Stimulated activated CD8-positive, alpha-beta memory T cell treated with anti-CD3 and anti-CD28 coated beads, Interleukin-4, amount 100 ng/mL, for 24 hours (primary cell): Measurements from ENCODE around the gene ZNF575.
A peak's percentile ranks its signal among the peaks of the same experiment; 100 is the strongest.

Experiments used
- DNase-seq: peaks from one replicate; pipeline ENCODE4 v3.0.0-alpha.2; 2020; ENCODE audit warnings: low read depth

ZNF575 gene

DNA sequence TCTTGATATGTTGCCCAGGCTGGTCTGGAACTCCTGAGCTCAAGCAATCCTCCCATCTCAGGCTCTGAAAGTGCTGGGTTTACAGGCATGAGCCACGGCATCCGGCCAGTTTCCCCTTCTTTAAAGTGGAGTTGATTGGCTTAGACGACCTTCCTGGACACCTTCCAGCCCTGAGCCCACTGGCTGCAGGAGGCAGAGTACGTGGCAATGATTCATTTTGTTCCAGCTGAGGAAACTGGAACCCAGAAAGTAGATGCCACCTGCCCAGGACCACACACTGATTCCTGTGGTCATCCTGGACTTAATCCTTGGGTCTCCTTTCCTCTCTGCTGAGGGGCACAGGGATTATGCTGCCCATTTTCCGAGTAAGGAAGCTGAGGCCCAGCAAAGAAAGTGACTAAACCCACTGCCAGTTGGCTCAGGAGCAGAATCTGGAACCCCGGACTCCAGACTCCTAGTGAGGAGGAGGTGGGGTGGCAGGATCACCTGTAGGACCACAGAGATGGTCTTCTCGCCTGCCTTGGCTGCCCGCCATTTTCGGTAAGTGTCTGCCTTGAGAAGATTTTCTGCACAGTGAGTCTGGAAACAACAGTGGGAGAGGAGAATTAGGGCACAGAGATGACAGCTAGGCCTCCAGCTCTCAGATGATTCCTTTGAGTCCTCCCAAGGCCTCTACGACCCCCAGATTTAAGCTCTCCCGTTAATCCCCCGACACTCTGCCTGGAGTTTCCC is 41.6 kb downstream of the ZNF575 start:
- DNase-seq = no peak

DNA sequence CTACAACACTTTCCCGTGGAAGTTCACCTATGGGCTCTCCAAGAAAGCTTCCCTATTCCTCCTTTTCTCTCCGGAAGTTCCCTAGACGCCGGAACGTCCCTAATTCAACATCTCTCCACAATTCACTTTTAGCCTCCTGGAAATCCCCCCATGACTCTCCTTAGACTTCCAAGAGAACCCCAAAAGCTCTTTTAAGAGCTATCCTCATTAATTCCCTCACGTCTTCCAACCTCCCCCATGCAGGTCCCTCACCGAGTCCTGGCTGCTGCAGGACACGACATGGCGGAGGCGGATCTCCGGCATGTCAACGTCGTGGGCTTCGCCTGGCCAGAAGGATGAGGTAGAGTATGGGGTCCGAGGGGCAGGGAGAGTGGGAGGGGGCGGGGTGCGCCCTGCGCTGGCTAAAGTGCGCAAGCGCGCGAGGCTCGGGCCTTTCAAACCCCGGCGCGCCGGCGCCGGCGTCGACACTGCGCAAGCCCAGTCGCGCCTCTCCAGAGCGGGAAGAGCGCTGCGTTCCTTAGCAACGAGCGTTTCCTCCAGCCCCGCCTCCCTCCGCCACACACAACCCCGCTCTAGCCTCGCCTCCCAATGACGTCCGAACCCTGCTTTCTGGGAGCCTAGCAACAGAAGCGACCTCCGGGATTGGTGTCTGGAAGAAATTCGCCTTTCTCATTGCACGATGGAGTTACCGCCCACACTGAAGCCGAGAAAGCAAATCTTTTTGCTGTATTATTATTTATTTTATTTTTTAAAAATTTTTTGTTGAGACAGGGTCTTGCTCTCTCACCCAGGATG is 42.4 kb downstream of the ZNF575 start, which contains the start of the genes PINLYP and XRCC1:
TSS of gene PINLYP (plus strand) at position 646 of the 795 bp plus-strand sequence. CDS start 1,391 bp downstream, outside the sequence.
TSS of gene XRCC1 (minus strand) at position 372 of the 795 bp plus-strand sequence. CDS start at position 303, 69 bp downstream.
- peak; percentile 94 for DNase-seq

DNA sequence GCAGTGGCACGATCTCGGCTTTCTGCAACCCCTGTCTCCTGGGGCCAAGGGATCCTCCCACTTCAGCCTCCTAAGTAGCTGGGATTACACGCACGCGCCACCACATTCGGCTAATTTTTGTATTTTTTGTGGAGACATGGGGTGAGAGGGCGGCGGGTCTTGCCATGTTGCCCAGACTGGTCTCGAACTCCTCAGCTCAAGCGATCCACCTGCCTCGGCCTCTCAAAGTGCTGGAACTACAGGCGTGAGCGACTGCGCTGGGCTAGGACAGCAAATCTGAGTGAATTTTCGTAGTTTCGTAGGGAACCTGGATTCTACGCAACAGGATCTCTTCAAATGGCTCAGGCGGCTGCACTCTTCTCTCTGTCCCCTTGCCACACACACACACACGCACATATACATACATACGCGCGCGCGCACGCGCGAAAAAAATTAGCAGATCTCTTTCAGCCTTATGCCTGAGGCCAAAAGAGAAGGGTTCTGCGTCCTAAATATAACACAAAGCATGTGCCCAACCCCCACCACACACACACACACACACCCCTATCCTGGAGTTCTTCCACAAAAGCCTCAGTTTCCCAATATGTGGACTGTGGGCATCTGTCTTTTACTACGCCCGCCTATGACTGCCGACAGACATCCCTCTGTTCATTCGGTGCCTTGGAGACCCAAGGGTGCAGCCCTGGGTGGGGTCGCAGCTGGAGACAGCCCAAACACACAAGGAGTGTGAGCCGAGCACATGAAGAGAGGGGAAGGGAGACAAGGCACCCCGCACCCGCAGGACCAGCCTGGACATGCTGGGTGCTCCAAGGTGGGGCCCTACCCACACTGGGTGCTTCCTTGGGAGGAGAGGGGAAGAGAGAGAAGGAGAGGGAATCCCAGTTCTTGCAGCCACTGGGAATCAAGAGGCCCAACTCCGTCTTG is 43.2 kb downstream of the ZNF575 start:
- no peak for DNase-seq

DNA sequence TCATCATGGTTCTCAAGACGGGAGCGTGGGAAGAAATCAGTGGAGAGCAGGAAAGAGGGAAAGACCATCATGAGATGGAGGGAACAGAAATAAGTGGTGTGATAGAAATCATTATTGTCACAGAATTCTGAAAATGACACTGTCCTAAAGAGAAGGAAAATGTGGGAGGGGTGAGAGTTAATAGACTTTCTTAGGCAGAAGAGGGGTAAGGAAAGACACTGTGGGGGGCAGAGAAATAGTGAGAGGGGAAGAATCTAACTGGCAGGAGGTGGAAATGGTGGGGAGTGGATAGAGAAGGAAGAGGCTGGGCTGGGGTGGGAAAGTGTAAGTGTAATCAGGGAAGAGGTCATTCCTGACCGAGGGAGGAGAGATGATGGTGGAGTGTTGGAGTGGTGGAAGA is 45.8 kb downstream of the ZNF575 start:
- DNase-seq = no peak

DNA sequence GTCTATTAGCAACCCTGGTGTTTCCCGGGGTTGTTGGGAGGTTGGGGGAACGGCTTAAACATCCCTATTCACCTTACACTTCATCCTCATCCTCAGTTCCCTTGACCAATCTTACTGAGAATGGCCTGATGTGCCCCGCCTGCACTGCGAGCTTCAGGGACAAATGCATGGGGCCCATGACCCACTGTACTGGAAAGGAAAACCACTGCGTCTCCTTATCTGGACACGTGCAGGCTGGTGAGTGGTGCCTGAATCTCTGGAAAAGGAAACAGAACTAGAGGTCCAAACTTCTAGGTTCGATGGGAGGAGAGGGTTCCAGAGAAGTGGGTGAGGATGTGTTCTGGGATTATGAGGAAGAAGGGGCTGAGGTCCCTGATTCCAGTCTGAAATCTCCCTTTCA is 48.5 kb downstream of the ZNF575 start:
- no peak for DNase-seq

DNA sequence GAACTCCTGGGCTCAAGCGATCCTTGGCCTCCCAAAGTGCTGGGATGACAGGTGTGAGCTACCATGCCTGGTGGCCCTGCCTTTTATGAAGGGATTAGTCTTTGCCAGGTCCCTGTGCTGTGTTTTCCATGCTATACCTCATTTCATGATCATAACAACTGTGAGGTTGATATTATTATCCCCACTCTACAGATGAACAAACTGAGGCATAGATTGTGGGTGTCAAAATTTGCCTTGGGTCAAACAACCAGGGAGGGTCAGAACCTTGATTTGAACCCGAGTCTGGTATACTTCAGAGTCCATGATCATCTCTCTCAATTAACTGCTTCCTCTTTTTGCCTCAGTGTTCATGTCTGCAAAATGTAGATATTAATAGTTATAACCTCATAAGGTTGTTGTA is 49.5 kb downstream of the ZNF575 start:
- DNase-seq = no peak

DNA sequence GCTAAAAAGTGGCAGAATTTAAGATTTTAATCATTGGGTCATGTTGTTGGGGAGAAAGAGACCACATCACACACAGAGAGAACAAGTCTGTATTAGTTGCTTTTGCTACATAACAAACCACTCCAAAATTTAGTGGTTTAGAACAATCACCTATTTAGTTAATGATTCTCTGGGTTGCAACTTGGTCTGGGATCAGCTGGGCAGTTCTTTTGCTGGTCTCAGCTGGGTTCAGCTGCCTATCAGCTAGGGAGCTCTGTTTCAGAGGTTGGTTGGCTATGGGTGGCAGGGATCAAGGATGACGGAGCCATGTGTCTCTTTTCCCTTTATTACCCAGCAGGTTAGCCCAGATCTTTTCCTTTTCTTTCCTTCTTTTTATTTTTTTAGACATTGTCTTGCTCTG is 51.5 kb downstream of the ZNF575 start:
- DNase-seq = no peak
